Liver (tissue), 3 donors: ENCODE data around the gene SPATA31C1.

Experiments
- EGR1 ChIP-seq, 2 donors: IDR thresholded peaks; 2 replicates each; pipeline ENCODE4 v1.6.1; 2016 to 2018; ENCODE audit warnings: antibody characterized with exemption in 2 of 2, low read depth in 2 of 2
- FOXA2 ChIP-seq: IDR thresholded peaks from 2 replicates; pipeline ENCODE4 v1.6.1; 2016; ENCODE audit warnings: antibody characterized with exemption
- GABPA ChIP-seq, 2 donors: IDR thresholded peaks in 1 of 2; conservative IDR thresholded peaks in 1 of 2; 2 replicates each; pipeline ENCODE4 v1.6.1; 2016; ENCODE audit warnings: antibody characterized with exemption in 2 of 2, mild to moderate bottlenecking in 1 of 2, moderate library complexity in 1 of 2
- JUND ChIP-seq, 2 donors: IDR thresholded peaks; 2 replicates each; pipeline ENCODE4 v1.6.1; 2016; ENCODE audit warnings: antibody characterized with exemption in 2 of 2
- NR2F2 ChIP-seq: IDR thresholded peaks from 2 replicates; pipeline ENCODE4 v1.6.1; 2016; ENCODE audit warnings: antibody characterized with exemption
- RAD21 ChIP-seq, 2 donors: IDR thresholded peaks; 2 replicates each; pipeline ENCODE4 v1.6.1; 2016; ENCODE audit warnings: antibody characterized with exemption in 2 of 2, mild to moderate bottlenecking in 2 of 2
- SP1 ChIP-seq: IDR thresholded peaks from 2 replicates; pipeline ENCODE4 v1.6.1; 2018; ENCODE audit warnings: antibody characterized with exemption, mild to moderate bottlenecking
- TAF1 ChIP-seq: conservative IDR thresholded peaks from 2 replicates; pipeline ENCODE4 v1.6.1; 2016; ENCODE audit warnings: antibody characterized with exemption, mild to moderate bottlenecking
- YY1 ChIP-seq: IDR thresholded peaks from 2 replicates; pipeline ENCODE4 v1.6.1; 2016; ENCODE audit warnings: antibody characterized with exemption, mild to moderate bottlenecking
- TF ChIP-seq, protein P1 (sequence below): fragments of 150-350 bp; IDR thresholded peaks from 2 replicates; pipeline ENCODE4 v1.5.1; 2017; ENCODE audit warnings: improper control_type of control experiment, low read depth, low read length; ENCODE audit not compliant: missing input control
- TF ChIP-seq, protein P2 (sequence below): IDR thresholded peaks from 2 replicates; pipeline ENCODE4 v1.6.1; 2016; ENCODE audit warnings: antibody characterized with exemption, mild to moderate bottlenecking
- TF ChIP-seq, protein P3 (sequence below): IDR thresholded peaks from 2 replicates; pipeline ENCODE4 v1.6.1; 2016; ENCODE audit warnings: antibody characterized with exemption
- TF ChIP-seq, protein P4 (sequence below): IDR thresholded peaks from 2 replicates; pipeline ENCODE4 v1.6.1; 2016; ENCODE audit warnings: antibody characterized with exemption
- donor health status: healthy.
- donor health status: healthy.

DNA sequence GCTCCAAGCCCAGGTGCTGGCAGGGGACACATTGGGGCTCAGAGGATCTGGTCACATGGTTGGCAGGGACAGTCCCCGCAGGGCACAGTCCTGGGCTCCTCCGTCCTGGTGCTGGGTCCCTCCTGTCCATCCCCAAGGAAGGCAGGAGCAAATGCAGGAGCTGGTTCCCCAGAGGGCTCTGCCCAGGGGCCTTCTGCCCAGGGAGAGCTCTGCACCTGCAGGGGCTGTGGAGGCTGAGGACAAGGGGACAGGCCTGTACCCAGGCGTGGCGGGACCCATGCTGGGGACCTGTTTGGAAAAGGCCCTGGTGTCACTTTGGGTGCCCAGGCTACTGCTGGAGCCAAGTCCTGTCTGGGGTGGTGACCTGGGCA lies 27.9 kb upstream of the SPATA31C1 start:
- TF ChIP-seq, protein P1, sequence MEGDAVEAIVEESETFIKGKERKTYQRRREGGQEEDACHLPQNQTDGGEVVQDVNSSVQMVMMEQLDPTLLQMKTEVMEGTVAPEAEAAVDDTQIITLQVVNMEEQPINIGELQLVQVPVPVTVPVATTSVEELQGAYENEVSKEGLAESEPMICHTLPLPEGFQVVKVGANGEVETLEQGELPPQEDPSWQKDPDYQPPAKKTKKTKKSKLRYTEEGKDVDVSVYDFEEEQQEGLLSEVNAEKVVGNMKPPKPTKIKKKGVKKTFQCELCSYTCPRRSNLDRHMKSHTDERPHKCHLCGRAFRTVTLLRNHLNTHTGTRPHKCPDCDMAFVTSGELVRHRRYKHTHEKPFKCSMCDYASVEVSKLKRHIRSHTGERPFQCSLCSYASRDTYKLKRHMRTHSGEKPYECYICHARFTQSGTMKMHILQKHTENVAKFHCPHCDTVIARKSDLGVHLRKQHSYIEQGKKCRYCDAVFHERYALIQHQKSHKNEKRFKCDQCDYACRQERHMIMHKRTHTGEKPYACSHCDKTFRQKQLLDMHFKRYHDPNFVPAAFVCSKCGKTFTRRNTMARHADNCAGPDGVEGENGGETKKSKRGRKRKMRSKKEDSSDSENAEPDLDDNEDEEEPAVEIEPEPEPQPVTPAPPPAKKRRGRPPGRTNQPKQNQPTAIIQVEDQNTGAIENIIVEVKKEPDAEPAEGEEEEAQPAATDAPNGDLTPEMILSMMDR: no peak
- TF ChIP-seq JUND (IDR thresholded peaks at IDR 0.05) (no peak), FOXA2 (no peak), NR2F2 (no peak), RAD21 (IDR thresholded peaks at IDR 0.05) (no peak), YY1 (no peak), SP1 (no peak), GABPA (IDR thresholded peaks at IDR 0.05 in 1 of 2, conservative IDR thresholded peaks at IDR 0.05 in 1 of 2) (no peak), EGR1 (IDR thresholded peaks at IDR 0.05; ENCODE audit: low read depth in 2 of 2) (no peak), TAF1 (no peak)
- TF ChIP-seq, protein P2, sequence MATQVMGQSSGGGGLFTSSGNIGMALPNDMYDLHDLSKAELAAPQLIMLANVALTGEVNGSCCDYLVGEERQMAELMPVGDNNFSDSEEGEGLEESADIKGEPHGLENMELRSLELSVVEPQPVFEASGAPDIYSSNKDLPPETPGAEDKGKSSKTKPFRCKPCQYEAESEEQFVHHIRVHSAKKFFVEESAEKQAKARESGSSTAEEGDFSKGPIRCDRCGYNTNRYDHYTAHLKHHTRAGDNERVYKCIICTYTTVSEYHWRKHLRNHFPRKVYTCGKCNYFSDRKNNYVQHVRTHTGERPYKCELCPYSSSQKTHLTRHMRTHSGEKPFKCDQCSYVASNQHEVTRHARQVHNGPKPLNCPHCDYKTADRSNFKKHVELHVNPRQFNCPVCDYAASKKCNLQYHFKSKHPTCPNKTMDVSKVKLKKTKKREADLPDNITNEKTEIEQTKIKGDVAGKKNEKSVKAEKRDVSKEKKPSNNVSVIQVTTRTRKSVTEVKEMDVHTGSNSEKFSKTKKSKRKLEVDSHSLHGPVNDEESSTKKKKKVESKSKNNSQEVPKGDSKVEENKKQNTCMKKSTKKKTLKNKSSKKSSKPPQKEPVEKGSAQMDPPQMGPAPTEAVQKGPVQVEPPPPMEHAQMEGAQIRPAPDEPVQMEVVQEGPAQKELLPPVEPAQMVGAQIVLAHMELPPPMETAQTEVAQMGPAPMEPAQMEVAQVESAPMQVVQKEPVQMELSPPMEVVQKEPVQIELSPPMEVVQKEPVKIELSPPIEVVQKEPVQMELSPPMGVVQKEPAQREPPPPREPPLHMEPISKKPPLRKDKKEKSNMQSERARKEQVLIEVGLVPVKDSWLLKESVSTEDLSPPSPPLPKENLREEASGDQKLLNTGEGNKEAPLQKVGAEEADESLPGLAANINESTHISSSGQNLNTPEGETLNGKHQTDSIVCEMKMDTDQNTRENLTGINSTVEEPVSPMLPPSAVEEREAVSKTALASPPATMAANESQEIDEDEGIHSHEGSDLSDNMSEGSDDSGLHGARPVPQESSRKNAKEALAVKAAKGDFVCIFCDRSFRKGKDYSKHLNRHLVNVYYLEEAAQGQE: no peak
- TF ChIP-seq, protein P3, sequence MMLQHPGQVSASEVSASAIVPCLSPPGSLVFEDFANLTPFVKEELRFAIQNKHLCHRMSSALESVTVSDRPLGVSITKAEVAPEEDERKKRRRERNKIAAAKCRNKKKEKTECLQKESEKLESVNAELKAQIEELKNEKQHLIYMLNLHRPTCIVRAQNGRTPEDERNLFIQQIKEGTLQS: no peak
- TF ChIP-seq, protein P4, sequence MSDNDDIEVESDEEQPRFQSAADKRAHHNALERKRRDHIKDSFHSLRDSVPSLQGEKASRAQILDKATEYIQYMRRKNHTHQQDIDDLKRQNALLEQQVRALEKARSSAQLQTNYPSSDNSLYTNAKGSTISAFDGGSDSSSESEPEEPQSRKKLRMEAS: no peak
